SK-N-SH treated with all-trans-retinoic acid at 6 μM for 48 hours (cell line): ENCODE measurements around the gene ENTPD7.
"Not testable (repeated sequence)": the region's sequence is repeated elsewhere in the genome, so short reads cannot be mapped to it uniquely, and the experiment has no call there.

Source experiments
- ATAC-seq: fragments of 200-7000 bp; cut with Tn5 transposase; 3 replicates; pipeline ENCODE4 v1.9.1; 2020; ENCODE audit warnings: mild to moderate bottlenecking, moderate library complexity
- ARNTL ChIP-seq: fragments of 450-650 bp; formaldehyde crosslinking; IDR thresholded peaks from 2 replicates; pipeline ENCODE4 v1.5.0; 2020; ENCODE audit warnings: low read depth, mild to moderate bottlenecking, moderate library complexity, borderline replicate concordance
- CSDC2 ChIP-seq: fragments of 250-450 bp; sonication (Bioruptor Pico); IDR thresholded peaks from 2 replicates; pipeline ENCODE4 v1.5.0; 2020; ENCODE audit warnings: mild to moderate bottlenecking, moderate library complexity
- GLIS3 ChIP-seq: fragments of 250-450 bp; sonication (Bioruptor Pico); IDR thresholded peaks from 2 replicates; pipeline ENCODE4 v1.5.0; 2020; ENCODE audit warnings: mild to moderate bottlenecking, moderate library complexity
- ISL1 ChIP-seq: fragments of 250-450 bp; sonication (Bioruptor Pico); IDR thresholded peaks from 2 replicates; pipeline ENCODE4 v2.1.2; 2022; ENCODE audit warnings: mild to moderate bottlenecking, moderate library complexity
- OSR1 ChIP-seq: fragments of 250-450 bp; sonication (Bioruptor Pico); IDR thresholded peaks from 2 replicates; pipeline ENCODE4 v1.8.0; 2022; ENCODE audit warnings: moderate library complexity, mild to moderate bottlenecking, inconsistent platforms
- PPARA ChIP-seq: fragments of 250-450 bp; sonication (Bioruptor Pico); IDR thresholded peaks from 2 replicates; pipeline ENCODE4 v1.5.0; 2020; ENCODE audit warnings: mild to moderate bottlenecking, borderline replicate concordance
- RARB ChIP-seq: fragments of 250-450 bp; sonication (Bioruptor Pico); IDR thresholded peaks from 2 replicates; pipeline ENCODE4 v1.8.0; 2021; ENCODE audit warnings: mild to moderate bottlenecking, moderate library complexity
- SNAI2 ChIP-seq: fragments of 250-450 bp; sonication (Bioruptor Pico); IDR thresholded peaks from 2 replicates; pipeline ENCODE4 v1.5.0; 2020; ENCODE audit warnings: mild to moderate bottlenecking, moderate library complexity
- TOX ChIP-seq: fragments of 250-450 bp; sonication (Bioruptor Pico); IDR thresholded peaks from 2 replicates; pipeline ENCODE4 v1.8.0; 2021; ENCODE audit warnings: mild to moderate bottlenecking, moderate library complexity, borderline replicate concordance
- ZC3H10 ChIP-seq: fragments of 250-450 bp; sonication (Bioruptor Pico); IDR thresholded peaks from 2 replicates; pipeline ENCODE4 v1.5.1; 2021; ENCODE audit warnings: mild to moderate bottlenecking, moderate library complexity
- ZFP3 ChIP-seq: fragments of 250-450 bp; sonication (Bioruptor Pico); IDR thresholded peaks from 2 replicates; pipeline ENCODE4 v1.5.0; 2020; ENCODE audit warnings: mild to moderate bottlenecking, moderate library complexity
- ZFP30 ChIP-seq: fragments of 450-650 bp; formaldehyde crosslinking; IDR thresholded peaks from 2 replicates; pipeline ENCODE4 v1.5.0; 2022; ENCODE audit warnings: mild to moderate bottlenecking, moderate library complexity
- ZNF565 ChIP-seq: fragments of 450-650 bp; formaldehyde crosslinking; conservative IDR thresholded peaks from 2 replicates; pipeline ENCODE4 v1.5.0; 2020; ENCODE audit warnings: low read depth, mild to moderate bottlenecking, moderate library complexity
- ZNF8 ChIP-seq: fragments of 450-650 bp; formaldehyde crosslinking; IDR thresholded peaks from 2 replicates; pipeline ENCODE4 v1.5.0; 2020; ENCODE audit warnings: mild to moderate bottlenecking, moderate library complexity
- TF ChIP-seq, protein P1 (sequence below): fragments of 250-450 bp; sonication (Bioruptor Pico); IDR thresholded peaks from 2 replicates; pipeline ENCODE4 v1.8.0; 2021; ENCODE audit warnings: low read depth, mild to moderate bottlenecking, moderate library complexity, borderline replicate concordance
- TF ChIP-seq, protein P2 (sequence below): fragments of 250-450 bp; sonication (Bioruptor Pico); IDR thresholded peaks from 2 replicates; pipeline ENCODE4 v1.5.0; 2020; ENCODE audit warnings: mild to moderate bottlenecking, moderate library complexity
- TF ChIP-seq, protein P3 (sequence below): fragments of 250-450 bp; sonication (Bioruptor Pico); IDR thresholded peaks from 2 replicates; pipeline ENCODE4 v1.8.0; 2020; ENCODE audit warnings: mild to moderate bottlenecking, moderate library complexity, borderline replicate concordance
- TF ChIP-seq, protein P4 (sequence below): fragments of 250-450 bp; sonication (Bioruptor Pico); IDR thresholded peaks from 2 replicates; pipeline ENCODE4 v1.5.1; 2020; ENCODE audit warnings: low read depth, mild to moderate bottlenecking, moderate library complexity

The ENTPD7 gene

DNA sequence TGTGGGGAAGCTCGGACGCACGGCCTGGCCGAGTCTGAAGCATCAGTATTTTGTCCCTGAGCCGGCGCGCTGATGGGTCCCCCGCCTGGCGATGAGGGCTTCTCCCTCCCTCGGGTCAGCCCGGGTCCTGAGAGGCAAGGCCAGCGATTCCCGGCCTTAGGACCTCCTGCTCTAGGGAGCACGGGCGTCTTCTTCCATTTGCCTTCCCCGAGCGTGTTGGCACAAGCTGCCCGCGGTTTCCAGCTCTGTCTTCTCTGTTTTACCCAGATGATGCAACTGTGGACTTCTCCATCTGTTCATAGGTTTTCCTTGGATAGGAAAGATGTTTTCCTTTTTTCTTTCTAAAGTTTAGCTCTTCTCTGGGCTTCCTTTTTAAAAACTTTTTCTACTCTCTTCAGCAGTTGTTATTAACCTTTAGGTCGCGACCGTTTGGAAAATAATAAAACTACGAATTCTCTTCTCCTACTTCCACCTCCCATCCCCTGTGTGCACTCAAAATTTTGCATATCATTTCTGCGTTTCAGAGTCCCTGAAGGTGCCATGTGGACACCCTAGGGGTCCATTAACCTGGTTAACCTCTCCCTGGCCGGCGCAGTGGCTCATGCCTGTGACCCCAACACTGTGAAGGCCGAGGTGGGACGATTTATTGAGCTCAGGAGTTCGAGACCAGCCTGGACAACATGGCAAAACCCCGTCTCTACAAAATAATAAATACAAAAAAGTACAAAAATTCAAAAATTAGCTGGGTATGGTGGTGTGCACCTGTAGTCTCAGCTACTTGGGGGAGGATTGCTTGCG, 37.7 kb upstream of the ENTPD7 start:
- 0 out of 2 replicates have a peak, but pooled peaks have one; percentile 31 for TF ChIP-seq ZFP3 (CRISPR knock-in tag)
- TF ChIP-seq, protein P1, sequence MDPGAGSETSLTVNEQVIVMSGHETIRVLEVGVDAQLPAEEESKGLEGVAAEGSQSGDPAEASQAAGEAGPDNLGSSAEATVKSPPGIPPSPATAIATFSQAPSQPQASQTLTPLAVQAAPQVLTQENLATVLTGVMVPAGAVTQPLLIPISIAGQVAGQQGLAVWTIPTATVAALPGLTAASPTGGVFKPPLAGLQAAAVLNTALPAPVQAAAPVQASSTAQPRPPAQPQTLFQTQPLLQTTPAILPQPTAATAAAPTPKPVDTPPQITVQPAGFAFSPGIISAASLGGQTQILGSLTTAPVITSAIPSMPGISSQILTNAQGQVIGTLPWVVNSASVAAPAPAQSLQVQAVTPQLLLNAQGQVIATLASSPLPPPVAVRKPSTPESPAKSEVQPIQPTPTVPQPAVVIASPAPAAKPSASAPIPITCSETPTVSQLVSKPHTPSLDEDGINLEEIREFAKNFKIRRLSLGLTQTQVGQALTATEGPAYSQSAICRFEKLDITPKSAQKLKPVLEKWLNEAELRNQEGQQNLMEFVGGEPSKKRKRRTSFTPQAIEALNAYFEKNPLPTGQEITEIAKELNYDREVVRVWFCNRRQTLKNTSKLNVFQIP (CRISPR knock-in tag): no peak
- TF ChIP-seq, protein P2, sequence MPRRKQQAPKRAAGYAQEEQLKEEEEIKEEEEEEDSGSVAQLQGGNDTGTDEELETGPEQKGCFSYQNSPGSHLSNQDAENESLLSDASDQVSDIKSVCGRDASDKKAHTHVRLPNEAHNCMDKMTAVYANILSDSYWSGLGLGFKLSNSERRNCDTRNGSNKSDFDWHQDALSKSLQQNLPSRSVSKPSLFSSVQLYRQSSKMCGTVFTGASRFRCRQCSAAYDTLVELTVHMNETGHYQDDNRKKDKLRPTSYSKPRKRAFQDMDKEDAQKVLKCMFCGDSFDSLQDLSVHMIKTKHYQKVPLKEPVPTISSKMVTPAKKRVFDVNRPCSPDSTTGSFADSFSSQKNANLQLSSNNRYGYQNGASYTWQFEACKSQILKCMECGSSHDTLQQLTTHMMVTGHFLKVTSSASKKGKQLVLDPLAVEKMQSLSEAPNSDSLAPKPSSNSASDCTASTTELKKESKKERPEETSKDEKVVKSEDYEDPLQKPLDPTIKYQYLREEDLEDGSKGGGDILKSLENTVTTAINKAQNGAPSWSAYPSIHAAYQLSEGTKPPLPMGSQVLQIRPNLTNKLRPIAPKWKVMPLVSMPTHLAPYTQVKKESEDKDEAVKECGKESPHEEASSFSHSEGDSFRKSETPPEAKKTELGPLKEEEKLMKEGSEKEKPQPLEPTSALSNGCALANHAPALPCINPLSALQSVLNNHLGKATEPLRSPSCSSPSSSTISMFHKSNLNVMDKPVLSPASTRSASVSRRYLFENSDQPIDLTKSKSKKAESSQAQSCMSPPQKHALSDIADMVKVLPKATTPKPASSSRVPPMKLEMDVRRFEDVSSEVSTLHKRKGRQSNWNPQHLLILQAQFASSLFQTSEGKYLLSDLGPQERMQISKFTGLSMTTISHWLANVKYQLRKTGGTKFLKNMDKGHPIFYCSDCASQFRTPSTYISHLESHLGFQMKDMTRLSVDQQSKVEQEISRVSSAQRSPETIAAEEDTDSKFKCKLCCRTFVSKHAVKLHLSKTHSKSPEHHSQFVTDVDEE (CRISPR knock-in tag): peak; percentile 41; the same call in 1 of the 2 replicates
- peak; percentile 15 for ATAC-seq

DNA sequence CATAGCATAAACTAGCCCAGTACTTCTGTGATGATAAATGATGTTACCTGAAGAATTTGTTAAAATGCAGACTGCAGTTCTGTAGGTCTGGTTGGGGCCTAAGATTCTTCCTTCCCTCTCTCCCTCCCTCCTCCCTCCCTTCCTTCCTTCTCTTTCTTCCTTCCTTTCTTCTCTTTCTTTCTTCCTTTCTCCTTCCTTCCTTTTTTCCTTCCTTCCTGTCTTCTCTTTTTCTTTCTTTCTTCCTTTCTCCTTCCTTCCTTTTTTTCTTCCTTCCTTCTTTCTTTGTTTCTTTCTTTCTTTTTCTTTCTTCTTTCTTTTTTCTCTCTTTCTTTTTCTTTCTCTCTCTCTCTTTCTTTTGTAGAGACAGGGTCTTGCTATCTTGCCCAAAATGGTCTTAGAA, 35.4 kb upstream of the ENTPD7 start:
- ATAC-seq: no peak
- TF ChIP-seq PPARA (no peak), TOX (CRISPR knock-in tag) (no peak), RARB (CRISPR knock-in tag) (no peak), SNAI2 (no peak), ZC3H10 (no peak), OSR1 (CRISPR knock-in tag) (no peak), ZNF565 (CRISPR knock-in tag) (no peak), ZFP30 (no peak), ARNTL (no peak), CSDC2 (CRISPR knock-in tag) (no peak), ZNF8 (CRISPR knock-in tag) (no peak), GLIS3 (CRISPR knock-in tag) (no peak), ISL1 (CRISPR knock-in tag) (no peak)
- TF ChIP-seq, protein P3, sequence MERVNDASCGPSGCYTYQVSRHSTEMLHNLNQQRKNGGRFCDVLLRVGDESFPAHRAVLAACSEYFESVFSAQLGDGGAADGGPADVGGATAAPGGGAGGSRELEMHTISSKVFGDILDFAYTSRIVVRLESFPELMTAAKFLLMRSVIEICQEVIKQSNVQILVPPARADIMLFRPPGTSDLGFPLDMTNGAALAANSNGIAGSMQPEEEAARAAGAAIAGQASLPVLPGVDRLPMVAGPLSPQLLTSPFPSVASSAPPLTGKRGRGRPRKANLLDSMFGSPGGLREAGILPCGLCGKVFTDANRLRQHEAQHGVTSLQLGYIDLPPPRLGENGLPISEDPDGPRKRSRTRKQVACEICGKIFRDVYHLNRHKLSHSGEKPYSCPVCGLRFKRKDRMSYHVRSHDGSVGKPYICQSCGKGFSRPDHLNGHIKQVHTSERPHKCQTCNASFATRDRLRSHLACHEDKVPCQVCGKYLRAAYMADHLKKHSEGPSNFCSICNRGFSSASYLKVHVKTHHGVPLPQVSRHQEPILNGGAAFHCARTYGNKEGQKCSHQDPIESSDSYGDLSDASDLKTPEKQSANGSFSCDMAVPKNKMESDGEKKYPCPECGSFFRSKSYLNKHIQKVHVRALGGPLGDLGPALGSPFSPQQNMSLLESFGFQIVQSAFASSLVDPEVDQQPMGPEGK (CRISPR knock-in tag): no peak
- TF ChIP-seq, protein P2 (CRISPR knock-in tag): no peak
- TF ChIP-seq, protein P4, sequence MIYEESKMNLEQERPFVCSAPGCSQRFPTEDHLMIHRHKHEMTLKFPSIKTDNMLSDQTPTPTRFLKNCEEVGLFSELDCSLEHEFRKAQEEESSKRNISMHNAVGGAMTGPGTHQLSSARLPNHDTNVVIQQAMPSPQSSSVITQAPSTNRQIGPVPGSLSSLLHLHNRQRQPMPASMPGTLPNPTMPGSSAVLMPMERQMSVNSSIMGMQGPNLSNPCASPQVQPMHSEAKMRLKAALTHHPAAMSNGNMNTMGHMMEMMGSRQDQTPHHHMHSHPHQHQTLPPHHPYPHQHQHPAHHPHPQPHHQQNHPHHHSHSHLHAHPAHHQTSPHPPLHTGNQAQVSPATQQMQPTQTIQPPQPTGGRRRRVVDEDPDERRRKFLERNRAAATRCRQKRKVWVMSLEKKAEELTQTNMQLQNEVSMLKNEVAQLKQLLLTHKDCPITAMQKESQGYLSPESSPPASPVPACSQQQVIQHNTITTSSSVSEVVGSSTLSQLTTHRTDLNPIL (CRISPR knock-in tag): no peak

DNA sequence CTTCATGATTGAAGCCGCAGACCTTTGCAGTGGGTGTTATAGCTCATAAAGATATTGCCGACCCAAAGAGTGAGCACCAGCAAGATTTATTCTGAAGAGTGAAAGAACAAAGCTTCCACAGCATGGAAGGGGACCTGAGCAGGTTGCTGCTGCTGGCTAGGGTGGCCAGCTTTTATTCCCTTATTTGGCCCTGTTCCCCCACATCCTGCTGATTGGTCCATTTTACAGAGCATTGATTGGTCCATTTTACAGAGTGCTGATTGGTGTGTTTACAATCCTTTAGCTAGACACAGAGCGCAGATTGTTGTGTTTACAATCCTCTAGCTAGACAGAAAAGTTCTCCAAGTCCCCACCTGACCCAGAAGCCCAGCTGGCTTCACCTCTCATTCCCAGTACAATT, 34.2 kb upstream of the ENTPD7 start:
- ATAC-seq: not testable (repeated sequence)
